Mesendoderm (in vitro differentiated cells): ENCODE data around the gene KRR1.
"Not testable (repeated sequence)": the region's sequence is repeated elsewhere in the genome, so short reads cannot be mapped to it uniquely, and the experiment has no call there.

Source experiments
- DNase-seq: peaks from one replicate; pipeline ENCODE4 v3.0.0; 2013
- H2AK5ac ChIP-seq: 2 replicates; pipeline ENCODE4 v1.6.1; 2013; ENCODE audit warnings: low read length, inconsistent platforms
- H2BK120ac ChIP-seq: 2 replicates; pipeline ENCODE4 v1.6.1; 2013; ENCODE audit warnings: low read depth, mild to moderate bottlenecking, low read length, moderate library complexity, mixed read lengths
- H2BK15ac ChIP-seq: replicated peaks from 2 replicates; pipeline ENCODE4 v1.6.1; 2013; ENCODE audit warnings: low read depth, mild to moderate bottlenecking, moderate library complexity
- H2BK5ac ChIP-seq: 2 replicates; pipeline ENCODE4 v1.6.1; 2013; ENCODE audit warnings: low read length, inconsistent platforms
- H3K18ac ChIP-seq: 2 replicates; pipeline ENCODE4 v1.6.1; 2013; ENCODE audit warnings: mild to moderate bottlenecking, low read length, mixed read lengths
- H3K23ac ChIP-seq: one replicate; pipeline ENCODE4 v1.6.1; 2013; ENCODE audit warnings: low read length
- H3K27ac ChIP-seq: 2 replicates; pipeline ENCODE4 v1.5.1; 2013; ENCODE audit warnings: low read depth, mild to moderate bottlenecking, inconsistent platforms, low read length, moderate library complexity
- H3K27me3 ChIP-seq: 2 replicates; pipeline ENCODE4 v1.6.1; 2013; ENCODE audit warnings: low read length, control low read depth, mild to moderate bottlenecking, inconsistent platforms; ENCODE audit not compliant: insufficient read depth, poor library complexity
- H3K36me3 ChIP-seq: 2 replicates; pipeline ENCODE4 v1.6.1; 2013; ENCODE audit warnings: low read length, inconsistent platforms; ENCODE audit not compliant: control insufficient read depth, insufficient read depth
- H3K4ac ChIP-seq: one replicate; pipeline ENCODE4 v1.6.1; 2013; ENCODE audit warnings: low read depth, mild to moderate bottlenecking, low read length, moderate library complexity
- H3K4me1 ChIP-seq: 2 replicates; pipeline ENCODE4 v1.6.1; 2013; ENCODE audit warnings: low read depth, low read length, inconsistent platforms; ENCODE audit not compliant: control insufficient read depth
- H3K4me2 ChIP-seq: 2 replicates; pipeline ENCODE4 v1.6.1; 2013; ENCODE audit warnings: low read length
- H3K4me3 ChIP-seq: 2 replicates; pipeline ENCODE4 v1.5.1; 2013; ENCODE audit warnings: mild to moderate bottlenecking, low read length
- H3K56ac ChIP-seq: one replicate; pipeline ENCODE4 v1.6.1; 2013; ENCODE audit warnings: low read length
- H3K79me1 ChIP-seq: 2 replicates; pipeline ENCODE4 v1.6.1; 2013; ENCODE audit warnings: low read length, inconsistent platforms
- H3K79me2 ChIP-seq: 2 replicates; pipeline ENCODE4 v1.6.1; 2013; ENCODE audit warnings: mild to moderate bottlenecking, low read length; ENCODE audit not compliant: control insufficient read depth, insufficient read depth
- H3K9ac ChIP-seq: 2 replicates; pipeline ENCODE4 v1.6.1; 2013; ENCODE audit warnings: low read length, inconsistent platforms
- H4K5ac ChIP-seq: one replicate; pipeline ENCODE4 v1.6.1; 2013; ENCODE audit warnings: low read length
- H4K8ac ChIP-seq: one replicate; pipeline ENCODE4 v1.6.1; 2013; ENCODE audit warnings: low read depth, mild to moderate bottlenecking, control low read depth, low read length, moderate library complexity
- WGBS: extraction: QIAGEN DNeasy Blood & Tissue Kit; methylation state at CpG from one replicate; pipeline ENCODE4 v1.1.7; 2013; ENCODE audit warnings: low lambda C conversion rate, missing lambda C conversion rate; ENCODE audit not compliant: insufficient coverage; ENCODE audit errors: extremely low coverage; 5-methylcytosine and 5-hydroxymethylcytosine counted together

KRR1 gene

DNA sequence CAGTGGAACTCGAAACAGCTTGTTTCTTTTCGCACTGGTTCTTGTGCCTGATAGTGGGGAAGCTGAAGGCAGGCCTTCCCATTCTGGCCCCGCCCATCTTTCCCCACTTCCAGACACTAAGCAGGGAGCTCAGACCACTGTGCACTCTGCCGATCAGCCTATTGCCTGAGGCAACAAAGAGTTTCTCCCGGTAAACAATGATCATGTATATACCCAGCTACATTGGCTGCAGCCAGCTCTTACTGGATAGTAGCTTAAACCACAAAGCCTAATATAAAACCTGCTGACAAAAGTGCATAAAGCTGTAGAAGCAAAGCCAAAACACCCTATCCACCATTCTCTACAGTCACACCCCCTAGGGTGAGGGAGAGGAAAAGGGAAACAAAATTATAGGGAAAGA, 55.6 kb downstream of the KRR1 start:
- Histone ChIP-seq H3K23ac (no peak overlapping the region), H3K4me3 (no peak overlapping the region), H3K18ac (no peak overlapping the region), H3K56ac (no peak overlapping the region), H2BK120ac (no peak overlapping the region), H3K79me1 (no peaks in the 10 kb centered on the region), H3K4me2 (no peak overlapping the region), H3K36me3 (no peaks in the 10 kb centered on the region), H3K79me2 (no peaks in the 10 kb centered on the region), H4K8ac (no peak overlapping the region), H3K9ac (no peak overlapping the region), H3K27me3 (no peaks in the 10 kb centered on the region), H4K5ac (no peak overlapping the region), H3K4ac (no peak overlapping the region), H2BK5ac (no peak overlapping the region), H2AK5ac (no peak overlapping the region), H3K4me1 (no peaks in the 10 kb centered on the region), H2BK15ac (no peak overlapping the region), H3K27ac (no peak overlapping the region)
- WGBS = no CpG with 5 or more reads among the region's 5 CpGs
- no peak for DNase-seq

- Histone ChIP-seq H2BK5ac (no peak overlapping the region), H3K9ac (no peak overlapping the region), H3K79me2 (no peaks in the 10 kb centered on the region), H3K4me1 (no peaks in the 10 kb centered on the region), H3K79me1 (no peaks in the 10 kb centered on the region), H3K4me2 (no peak overlapping the region), H2BK120ac (no peak overlapping the region), H3K27me3 (no peaks in the 10 kb centered on the region), H4K8ac (no peak overlapping the region), H4K5ac (no peak overlapping the region), H2AK5ac (no peak overlapping the region), H3K23ac (no peak overlapping the region), H3K4ac (peak overlapping the region; percentile 16), H2BK15ac (no peak overlapping the region), H3K36me3 (no peaks in the 10 kb centered on the region), H3K56ac (no peak overlapping the region), H3K27ac (no peak overlapping the region), H3K18ac (peak overlapping the region; percentile 30), H3K4me3 (no peak overlapping the region)
- no peak for DNase-seq
- WGBS = no CpG with 5 or more reads among the region's 3 CpGs
Measured at GRCh38 chr12:75452675-75453330, 58.6 kb downstream of the KRR1 start.

- Histone ChIP-seq H3K79me2 (no peaks in the 10 kb centered on the region), H3K79me1 (no peaks in the 10 kb centered on the region), H2BK5ac (no peak overlapping the region), H4K5ac (no peak overlapping the region), H3K23ac (no peak overlapping the region), H3K27ac (no peak overlapping the region), H3K4ac (no peak overlapping the region), H4K8ac (no peak overlapping the region), H3K4me2 (no peak overlapping the region), H3K27me3 (no peaks in the 10 kb centered on the region), H2AK5ac (no peak overlapping the region), H3K36me3 (no peaks in the 10 kb centered on the region), H3K18ac (no peak overlapping the region), H3K4me3 (no peak overlapping the region), H3K4me1 (no peaks in the 10 kb centered on the region), H3K56ac (no peak overlapping the region), H3K9ac (no peak overlapping the region), H2BK15ac (no peak overlapping the region), H2BK120ac (no peak overlapping the region)
- no CpG with 5 or more reads among the region's 4 CpGs for WGBS
- no peak for DNase-seq
Measured at GRCh38 chr12:75447691-75448393, 63.6 kb downstream of the KRR1 start.

GRCh38 chr12:75446857-75447256, 64.6 kb downstream of the KRR1 start:
- no peak overlapping the region for H3K18ac ChIP-seq
- H2BK120ac ChIP-seq = no peak overlapping the region
- no peak overlapping the region for H2BK15ac ChIP-seq
- H3K27me3 ChIP-seq = no peaks in the 10 kb centered on the region
- no peak overlapping the region for H3K4me2 ChIP-seq
- H3K9ac ChIP-seq = no peak overlapping the region
- no peaks in the 10 kb centered on the region for H3K79me2 ChIP-seq
- no peak overlapping the region for H3K23ac ChIP-seq
- no peaks in the 10 kb centered on the region for H3K36me3 ChIP-seq
- no peaks in the 10 kb centered on the region for H3K79me1 ChIP-seq
- H2BK5ac ChIP-seq = no peak overlapping the region
- no peaks in the 10 kb centered on the region for H3K4me1 ChIP-seq
- no peak overlapping the region for H3K4ac ChIP-seq
- no peak overlapping the region for H4K5ac ChIP-seq
- H4K8ac ChIP-seq = no peak overlapping the region
- H2AK5ac ChIP-seq = no peak overlapping the region
- no peak overlapping the region for H3K56ac ChIP-seq
- no peak for DNase-seq
- no peak overlapping the region for H3K27ac ChIP-seq
- H3K4me3 ChIP-seq = no peak overlapping the region

DNA sequence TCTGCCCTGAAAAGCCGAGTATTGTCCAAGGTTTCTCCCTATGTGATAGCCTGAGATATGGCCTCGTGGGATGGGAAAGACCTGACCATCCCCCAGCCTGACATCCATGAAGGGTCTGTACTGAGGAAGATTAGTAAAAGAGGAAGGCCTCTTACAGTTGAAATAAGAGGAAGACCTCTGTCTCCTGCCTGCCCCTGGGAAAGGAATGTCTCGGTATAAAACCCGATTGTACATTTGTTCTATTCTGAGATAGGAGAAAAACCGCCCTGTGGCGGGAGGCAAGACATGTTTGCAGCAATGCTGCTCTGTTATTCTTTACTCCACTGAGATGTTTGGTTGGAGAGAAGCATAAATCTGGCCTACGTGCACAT, 66.3 kb downstream of the KRR1 start:
- H3K4me1 ChIP-seq, H3K79me2 ChIP-seq, H3K79me1 ChIP-seq, H2BK120ac ChIP-seq, H3K18ac ChIP-seq, H3K36me3 ChIP-seq, DNase-seq, H3K4me2 ChIP-seq, H3K56ac ChIP-seq, H3K9ac ChIP-seq, H3K27ac ChIP-seq, H2BK5ac ChIP-seq, H4K5ac ChIP-seq, H4K8ac ChIP-seq, H2BK15ac ChIP-seq, H3K23ac ChIP-seq, H2AK5ac ChIP-seq, H3K4me3 ChIP-seq, H3K27me3 ChIP-seq, H3K4ac ChIP-seq: not testable (repeated sequence)
- no CpG with 5 or more reads among the region's 7 CpGs for WGBS
